B cell (primary cell): ENCODE measurements around the gene RABAC1. TPM values are rescaled to one million over a fixed set of nuclear protein-coding genes. Genes with fewer than 3 reads are reported as not detected.

Experiments used
- ATAC-seq: fragments of 200-7000 bp; cut with Tn5 transposase; one replicate; pipeline ENCODE4 v1.10.0; 2021; ENCODE audit warnings: low read depth, mild to moderate bottlenecking, moderate number of reproducible peaks, moderate library complexity
- CTCF ChIA-PET: fragments of 350-600 bp; sonication (Branson Sonifier 250); formaldehyde crosslinking; loops from one replicate; lab custom pipeline; 2021; ENCODE audit warnings: antibody characterized with exemption, inconsistent platforms; lab: Charles Lee
- POLR2A ChIA-PET: fragments of 350-600 bp; sonication (Branson Sonifier 250); formaldehyde crosslinking; loops from one replicate; lab custom pipeline; 2021; ENCODE audit warnings: antibody characterized with exemption; lab: Charles Lee
- DNase-seq: peaks from one replicate; pipeline ENCODE4 v3.0.0; 2013
- H2AFZ ChIP-seq: 2 replicates; pipeline ENCODE4 v1.6.1; 2012; ENCODE audit warnings: mild to moderate bottlenecking, low read depth, low read length; ENCODE audit not compliant: insufficient read depth, poor library complexity, severe bottlenecking
- H3K27ac ChIP-seq, 2 donors: 1 replicate in 1 of 2; 2 replicates in 1 of 2; pipeline ENCODE4 v1.5.1; 2012 to 2013; ENCODE audit warnings: low read length in 2 of 2, mild to moderate bottlenecking in 2 of 2, moderate library complexity in 1 of 2
- H3K27me3 ChIP-seq, 4 experiments: fragments of 200-600 bp in 1 of 4; sonication (generic) in 1 of 4; replicated peaks in 1 of 4; 1 replicate in 2 of 4; 2 replicates in 2 of 4; pipeline versions ENCODE4 v1.6.1 to v1.7.0; 2013 to 2016; ENCODE audit warnings: low read length in 3 of 4, mild to moderate bottlenecking in 2 of 4, mixed read lengths in 1 of 4, moderate library complexity in 1 of 4; ENCODE audit not compliant: insufficient read depth in 4 of 4, control insufficient read depth in 3 of 4; ENCODE audit errors: control extremely low read depth in 1 of 4
- H3K36me3 ChIP-seq, 2 experiments: replicated peaks in 1 of 2; 1 replicate in 1 of 2; 2 replicates in 1 of 2; pipeline versions ENCODE4 v1.6.1 to v1.7.1; 2013; ENCODE audit warnings: low read length in 1 of 2; ENCODE audit not compliant: insufficient read depth in 2 of 2, control insufficient read depth in 1 of 2; ENCODE audit errors: control extremely low read depth in 1 of 2, extremely low read depth in 1 of 2
- H3K4me1 ChIP-seq, 2 donors: fragments of 200-600 bp in 1 of 2; sonication (generic) in 1 of 2; 1 replicate in 1 of 2; 2 replicates in 1 of 2; pipeline versions ENCODE4 v1.5.1 to v1.6.1; 2013 to 2017; ENCODE audit warnings: low read length in 2 of 2; ENCODE audit not compliant: control insufficient read depth in 2 of 2, insufficient read depth in 2 of 2
- H3K4me2 ChIP-seq: replicated peaks from 2 replicates; pipeline ENCODE3; 2012; ENCODE audit warnings: mild to moderate bottlenecking, low read depth, low read length; ENCODE audit not compliant: poor library complexity, severe bottlenecking
- H3K4me3 ChIP-seq, 5 experiments: fragments of 200-600 bp in 1 of 5; sonication (generic) in 1 of 5; 1 replicate in 3 of 5; 2 replicates in 2 of 5; pipeline versions ENCODE4 v1.5.1 to v1.7.0; 2011 to 2016; ENCODE audit warnings: low read length in 4 of 5, mild to moderate bottlenecking in 4 of 5, low read depth in 2 of 5, control low read depth in 1 of 5, moderate library complexity in 1 of 5; ENCODE audit not compliant: insufficient read depth in 1 of 5; ENCODE audit errors: control extremely low read depth in 1 of 5, extremely low read depth in 1 of 5
- H3K79me2 ChIP-seq: fragments of 200-600 bp; sonication (generic); one replicate; pipeline ENCODE4 v1.6.0; 2016; ENCODE audit warnings: low read length; ENCODE audit not compliant: control insufficient read depth, insufficient read depth
- H3K9ac ChIP-seq: fragments of 200-600 bp; sonication (generic); 2 replicates; pipeline ENCODE4 v1.6.1; 2017; ENCODE audit warnings: mild to moderate bottlenecking, low read length, moderate library complexity
- H3K9me3 ChIP-seq, 3 donors: one replicate each; pipeline versions ENCODE4 v1.6.1 to v1.7.1; 2013; ENCODE audit warnings: low read length in 2 of 3; ENCODE audit not compliant: control insufficient read depth in 2 of 3, insufficient read depth in 1 of 3; ENCODE audit errors: control extremely low read depth in 1 of 3
- H4K20me1 ChIP-seq: 2 replicates; pipeline ENCODE4 v1.6.0; 2012; ENCODE audit warnings: mild to moderate bottlenecking, low read length; ENCODE audit not compliant: insufficient read depth, control insufficient read depth, poor library complexity, severe bottlenecking
- H3K27ac Mint-ChIP-seq: one replicate; pipeline ENCODE4 v1.8.0; 2021; ENCODE audit warnings: mixed read lengths
- H3K27me3 Mint-ChIP-seq: one replicate; pipeline ENCODE4 v1.8.0; 2021; ENCODE audit warnings: mixed read lengths
- H3K4me1 Mint-ChIP-seq: one replicate; pipeline ENCODE4 v1.8.0; 2021; ENCODE audit warnings: mixed read lengths
- H3K4me3 Mint-ChIP-seq: one replicate; pipeline ENCODE4 v1.8.0; 2021; ENCODE audit warnings: mixed read lengths
- H3K9me3 Mint-ChIP-seq: one replicate; pipeline ENCODE4 v1.8.0; 2022; ENCODE audit warnings: mixed read lengths; ENCODE audit not compliant: insufficient read depth
- EZH2 ChIP-seq: IDR thresholded peaks from 2 replicates; pipeline ENCODE4 v1.6.1; 2012; ENCODE audit warnings: borderline replicate concordance, low read depth, mild to moderate bottlenecking, moderate library complexity, low read length; ENCODE audit not compliant: insufficient read depth, poor library complexity, severe bottlenecking
- WGBS: methylation state at CpG from one replicate; pipeline ENCODE4 v1.1.5; 2013; ENCODE audit warnings: missing lambda C conversion rate; ENCODE audit not compliant: insufficient coverage; 5-methylcytosine and 5-hydroxymethylcytosine counted together
- intact Hi-C: fragments of 100-400 bp; cut with micrococcal nuclease; formaldehyde crosslinking; loops from one replicate; pipeline ENCODE4 v1.10.0; 2022
- polyA plus RNA-seq: library from polyadenylated mRNA; depleted of rRNA; stranded (reverse); fragments of >200 nt; gene quantifications from 2 replicates; pipeline ENCODE4 v1.2.3, GENCODE V29; 2012
- total RNA-seq, 2 donors: library from RNA; stranded (reverse); fragments of 120-200 nt in 1 of 2; gene quantifications; 1 replicate in 1 of 2; 2 replicates in 1 of 2; pipeline versions ENCODE4 v1.2.3 to v1.2.4, GENCODE V29; 2013 to 2022
- TF ChIP-seq, protein P1 (sequence below): fragments of 200-600 bp; IDR thresholded peaks from one replicate; pipeline ENCODE4 v1.8.0; 2022; ENCODE audit warnings: antibody characterized with exemption, mild to moderate bottlenecking

The RABAC1 gene
- total and polyA plus RNA-seq, 2 donors (not counting 1 experiment from before 2014, with no cell fraction given) = 146 to 190 TPM

- Histone ChIP-seq H3K9ac (no peak overlapping the region), H3K27me3 (no peaks in the 10 kb centered on the region), H3K4me2 (no peak overlapping the region), H3K4me1 (no peaks in the 10 kb centered on the region), H3K4me3 (no peak overlapping the region), H3K79me2 (no peaks in the 10 kb centered on the region), H4K20me1 (no peaks in the 10 kb centered on the region), H3K36me3 (no peaks in the 10 kb centered on the region), H2AFZ (no peak overlapping the region), H3K9me3 (no peaks in the 10 kb centered on the region), H3K27ac (no peak overlapping the region)
- H3K4me3 Mint-ChIP-seq = no peak overlapping the region
- no peak for TF ChIP-seq EZH2
- TF ChIP-seq, protein P1, sequence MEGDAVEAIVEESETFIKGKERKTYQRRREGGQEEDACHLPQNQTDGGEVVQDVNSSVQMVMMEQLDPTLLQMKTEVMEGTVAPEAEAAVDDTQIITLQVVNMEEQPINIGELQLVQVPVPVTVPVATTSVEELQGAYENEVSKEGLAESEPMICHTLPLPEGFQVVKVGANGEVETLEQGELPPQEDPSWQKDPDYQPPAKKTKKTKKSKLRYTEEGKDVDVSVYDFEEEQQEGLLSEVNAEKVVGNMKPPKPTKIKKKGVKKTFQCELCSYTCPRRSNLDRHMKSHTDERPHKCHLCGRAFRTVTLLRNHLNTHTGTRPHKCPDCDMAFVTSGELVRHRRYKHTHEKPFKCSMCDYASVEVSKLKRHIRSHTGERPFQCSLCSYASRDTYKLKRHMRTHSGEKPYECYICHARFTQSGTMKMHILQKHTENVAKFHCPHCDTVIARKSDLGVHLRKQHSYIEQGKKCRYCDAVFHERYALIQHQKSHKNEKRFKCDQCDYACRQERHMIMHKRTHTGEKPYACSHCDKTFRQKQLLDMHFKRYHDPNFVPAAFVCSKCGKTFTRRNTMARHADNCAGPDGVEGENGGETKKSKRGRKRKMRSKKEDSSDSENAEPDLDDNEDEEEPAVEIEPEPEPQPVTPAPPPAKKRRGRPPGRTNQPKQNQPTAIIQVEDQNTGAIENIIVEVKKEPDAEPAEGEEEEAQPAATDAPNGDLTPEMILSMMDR = no peak
- ChIA-PET CTCF (no interaction called here), POLR2A (no interaction called here)
- no peaks in the 10 kb centered on the region for H3K9me3 Mint-ChIP-seq
- H3K27me3 Mint-ChIP-seq = peaks cover under 1% of the 10 kb centered on the region
- intact Hi-C loops = no loop called here
- DNase-seq = no peak
- no peak for ATAC-seq
- no peak overlapping the region for H3K27ac Mint-ChIP-seq
- WGBS = 100% methylated on average over 4 of the region's 11 CpGs
- H3K4me1 Mint-ChIP-seq = no peaks in the 10 kb centered on the region
These were observed 12.2 kb upstream of the RABAC1 start for GRCh38 chr19:41971363-41971762.

DNA sequence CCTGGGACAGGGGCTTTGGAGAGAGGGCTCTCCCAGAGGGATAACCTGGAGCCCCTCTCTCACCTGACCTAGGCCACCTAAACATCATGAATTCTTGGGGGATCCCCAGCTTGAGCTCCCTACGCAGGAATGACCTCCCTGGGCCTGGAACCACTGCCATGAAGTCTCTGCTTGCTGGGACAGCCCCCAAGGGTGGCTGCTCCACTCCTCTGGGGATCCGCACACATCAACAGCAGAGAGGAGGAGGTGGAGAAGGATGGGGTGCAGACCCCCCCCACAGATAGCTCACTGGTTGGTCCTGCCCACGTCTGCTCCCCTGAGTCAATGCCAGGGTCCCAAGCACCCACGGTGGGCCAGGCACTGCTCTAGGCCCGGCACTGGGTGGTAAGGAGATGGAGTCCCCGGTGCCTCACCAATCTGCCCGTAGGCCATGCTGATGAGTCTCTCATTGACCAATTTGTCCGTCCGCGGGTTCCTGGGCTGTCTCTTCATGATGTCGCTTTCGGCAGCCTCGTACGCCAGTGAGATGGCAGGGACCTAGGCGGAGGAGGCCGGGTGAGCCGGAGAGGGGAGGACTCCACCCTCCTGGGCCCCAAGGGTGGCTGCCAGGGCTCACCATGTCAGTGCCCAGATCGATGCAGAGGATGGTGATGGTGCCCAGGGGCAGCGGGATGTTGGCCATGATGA lies 10.8 kb upstream of the RABAC1 start:
- Mint-ChIP-seq H3K4me1 (no peaks in the 10 kb centered on the region), H3K4me3 (no peak overlapping the region), H3K27ac (no peak overlapping the region), H3K27me3 (peaks cover 5% of the 10 kb centered on the region), H3K9me3 (no peaks in the 10 kb centered on the region)
- TF ChIP-seq, protein P1 = no peak
- TF ChIP-seq EZH2 = no peak
- H4K20me1 ChIP-seq = no peaks in the 10 kb centered on the region
- intact Hi-C loops = no loop called here
- DNase-seq (no peak), ATAC-seq (no peak)
- WGBS = 92% methylated on average over 16 of the region's 19 CpGs
- no peaks in the 10 kb centered on the region for H3K9me3 ChIP-seq
- H3K79me2 ChIP-seq = no peaks in the 10 kb centered on the region
- CTCF ChIA-PET = interaction anchor here (0.6 kb wide), 1 partner anchor 61 kb away, joined by 3 read pairs; no protein-coding TSS in a partner anchor
- no peaks in the 10 kb centered on the region for H3K36me3 ChIP-seq
- H2AFZ ChIP-seq = no peak overlapping the region
- no peak overlapping the region for H3K27ac ChIP-seq
- POLR2A ChIA-PET = no interaction called here
- H3K4me2 ChIP-seq = no peak overlapping the region
- H3K27me3 ChIP-seq = no peaks in the 10 kb centered on the region
- H3K4me1 ChIP-seq = no peaks in the 10 kb centered on the region
- H3K9ac ChIP-seq = no peak overlapping the region
- no peak overlapping the region for H3K4me3 ChIP-seq
